Heart left ventricle (tissue), 16 donors: ENCODE data around the gene ADGRB3. TPM values are rescaled to one million over a fixed set of nuclear protein-coding genes. Genes with fewer than 3 reads are reported as not detected.

Source experiments
- ATAC-seq, 4 donors: fragments of 200-7000 bp; cut with Tn5 transposase; one replicate each; pipeline ENCODE4 v1.9.1; 2020 to 2022; ENCODE audit warnings: moderate library complexity in 4 of 4, mild to moderate bottlenecking in 3 of 4, moderate number of reproducible peaks in 1 of 4
- DNase-seq, 5 donors: peaks; one replicate each; pipeline ENCODE4 v3.0.0-alpha.2; 2020
- H3K27ac ChIP-seq, 12 donors: fragments of 200-600 bp; sonication (generic) in 4 of 12; one replicate each; pipeline versions ENCODE4 v1.5.0 to v1.8.0; 2016 to 2022; ENCODE audit warnings: mild to moderate bottlenecking in 2 of 12
- H3K27me3 ChIP-seq, 9 donors: fragments of 200-600 bp; sonication (generic) in 2 of 9; one replicate each; pipeline versions ENCODE4 v1.5.1 to v1.8.0; 2016 to 2022; ENCODE audit warnings: mild to moderate bottlenecking in 3 of 9
- H3K36me3 ChIP-seq, 9 donors: fragments of 200-600 bp; sonication (generic) in 2 of 9; one replicate each; pipeline versions ENCODE4 v1.5.0 to v1.8.0; 2018 to 2022; ENCODE audit warnings: mild to moderate bottlenecking in 2 of 9
- H3K4me1 ChIP-seq, 12 donors: fragments of 200-600 bp; sonication (generic) in 4 of 12; one replicate each; pipeline versions ENCODE4 v1.5.0 to v1.8.0; 2016 to 2022; ENCODE audit warnings: mild to moderate bottlenecking in 3 of 12
- H3K4me3 ChIP-seq, 12 donors: fragments of 200-600 bp; sonication (generic) in 4 of 12; one replicate each; pipeline versions ENCODE4 v1.5.0 to v1.8.0; 2017 to 2022; ENCODE audit warnings: mild to moderate bottlenecking in 9 of 12, moderate library complexity in 4 of 12
- H3K9me3 ChIP-seq, 12 donors: fragments of 200-600 bp; sonication (generic) in 4 of 12; one replicate each; pipeline versions ENCODE4 v1.5.0 to v1.8.0; 2016 to 2022; ENCODE audit warnings: mild to moderate bottlenecking in 1 of 12
- CTCF ChIP-seq, 12 donors: fragments of 200-600 bp; sonication (generic) in 4 of 12; IDR thresholded peaks; one replicate each; pipeline versions ENCODE4 v1.5.0 to v1.8.0; 2018 to 2022; ENCODE audit warnings: antibody characterized with exemption in 12 of 12, mild to moderate bottlenecking in 5 of 12
- POLR2A ChIP-seq, 2 donors: fragments of 450-650 bp; IDR thresholded peaks; one replicate each; pipeline ENCODE4 v1.6.1; 2017; ENCODE audit warnings: antibody characterized with exemption in 2 of 2, mild to moderate bottlenecking in 2 of 2, moderate library complexity in 2 of 2
- WGBS, 4 donors: extraction: QIAGEN DNeasy Blood & Tissue Kit in 2 of 4; methylation state at CpG; one replicate each; pipeline versions ENCODE4 v1.1.5 to v1.1.7; 2013 to 2018; 5-methylcytosine and 5-hydroxymethylcytosine counted together
- intact Hi-C, 10 donors: fragments of 100-400 bp; cut with DNase I; formaldehyde crosslinking; loops; one replicate each; pipeline versions ENCODE4 v1.11.1 to v1.14.2; 2022
- polyA plus RNA-seq, 2 donors: library from polyadenylated mRNA; stranded (reverse); fragments of 200-250 nt; gene quantifications; one replicate each; pipeline ENCODE4 v1.2.3, GENCODE V29; 2013
- total RNA-seq, 9 donors: library from RNA; depleted of rRNA in 2 of 9; stranded (reverse); fragments of >200 nt in 2 of 9; fragmentation: NEBNext Ultra II Directional in 3 of 9; extraction: Animal tissue kit (Norgen Biotek cat#: 25700) in 3 of 9; gene quantifications; one replicate each; pipeline versions ENCODE4 v1.1.0 to v1.2.4, GENCODE V29; 2016 to 2023
- donor health status: ischemic (EF 13 %, LVEDD 7.1; RV severe dilation, severe dysfunction).
- donor health status: healthy with polysubstance abuse.
- donor health status: DM: no; HTN: yes; CAD: no.
- donor health status: DM: no; HTN: no; CAD: no.
- donor health status: ischemic (EF 25% LVEDD 6.9; RV normal size, moderate dysfunction).
- donor health status: ischemic (EF 25% LVEDD 5.7; RV mildly dilated, moderate dysfunction).
- donor health status: healthy.
- donor health status: DM: yes; HTN: yes; CAD: no.
- donor health status: ischemic (EF 35%, LVEDD 5.7; RV mildly dilated, moderate dysfunction).
- donor health status: nonischemic (EF 11% LVEDD 7.7; RV severe dilation, severe dysfunction).
- donor health status: DM: yes; HTN: yes; CAD: no.
- donor health status: PGD.
- donor health status: ischemic (EF 29% LVEDD 5.4; RV normal size, mild dysfunction).
- donor health status: nonischemic (EF 23%, LVEDD 6.1; RV moderate dilation, normal function).

ADGRB3 gene
- total and polyA plus RNA-seq, 11 donors = 0.51 to 2.5 (median 1.1) TPM

GRCh38 chr6:69293471-69293870 is 658.4 kb downstream of the ADGRB3 start:
- Histone ChIP-seq H3K27ac (no peak overlapping the region), H3K9me3 (peaks cover 0 to 4% (median 0%) of the 10 kb centered on the region in 12 donors), H3K4me3 (no peak overlapping the region), H3K36me3 (no peaks in the 10 kb centered on the region), H3K27me3 (no peaks in the 10 kb centered on the region), H3K4me1 (peaks cover 0 to 9% (median 0%) of the 10 kb centered on the region in 12 donors)
- WGBS, 4 donors = 47 to 61% (median 54%) methylated on average over 4 of the region's 4 CpGs
- no peak for ATAC-seq
- DNase-seq = no peak
- no peak for TF ChIP-seq POLR2A (IDR thresholded peaks at IDR 0.05)
- no peak for TF ChIP-seq CTCF (IDR thresholded peaks at IDR 0.05)
- intact Hi-C loops = loop anchor here in 1 of 10 donors (5.0 kb wide), 1 partner anchor 79 kb away; no protein-coding TSS in a partner anchor

GRCh38 chr6:69294407-69294806 is 659.3 kb downstream of the ADGRB3 start:
- TF ChIP-seq POLR2A (IDR thresholded peaks at IDR 0.05) = no peak
- TF ChIP-seq CTCF (IDR thresholded peaks at IDR 0.05) = no peak
- H3K36me3 ChIP-seq = no peaks in the 10 kb centered on the region
- WGBS, 4 donors = 45 to 57% (median 46%) methylated on average over 5 of the region's 5 CpGs
- DNase-seq = no peak
- H3K27me3 ChIP-seq = no peaks in the 10 kb centered on the region
- intact Hi-C loops = loop anchor here in 1 of 10 donors (5.0 kb wide), 1 partner anchor 78 kb away; no protein-coding TSS in a partner anchor
- peak overlapping the region in 6 of 12 donors; percentile 5 to 32 (median 17) for H3K4me3 ChIP-seq
- peak in 1 of 4 donors; percentile 58 for ATAC-seq
- no peak overlapping the region for H3K27ac ChIP-seq
- peaks cover 0 to 9% (median 0%) of the 10 kb centered on the region in 12 donors for H3K4me1 ChIP-seq
- no peaks in the 10 kb centered on the region for H3K9me3 ChIP-seq

- H3K27ac ChIP-seq = no peak overlapping the region
- ATAC-seq = peak in 1 of 4 donors; percentile 52
- no peak for TF ChIP-seq CTCF (IDR thresholded peaks at IDR 0.05)
- TF ChIP-seq POLR2A (IDR thresholded peaks at IDR 0.05) = no peak
- no peaks in the 10 kb centered on the region for H3K36me3 ChIP-seq
- peaks cover 0 to 8% (median 0%) of the 10 kb centered on the region in 12 donors for H3K4me1 ChIP-seq
- intact Hi-C loops = loop anchor here in 1 of 10 donors (5.0 kb wide), 1 partner anchor 77 kb away; no protein-coding TSS in a partner anchor
- no peaks in the 10 kb centered on the region for H3K27me3 ChIP-seq
- H3K4me3 ChIP-seq = peak overlapping the region in 5 of 12 donors; percentile 5 to 32 (median 13)
- DNase-seq = no peak
- no peaks in the 10 kb centered on the region for H3K9me3 ChIP-seq
- 48 to 71% (median 62%) methylated on average over 4 of the region's 4 CpGs for WGBS, 4 donors
These were observed 659.8 kb downstream of the ADGRB3 start for GRCh38 chr6:69294862-69295261.

- no peaks in the 10 kb centered on the region for H3K27me3 ChIP-seq
- DNase-seq (no peak), ATAC-seq (no peak)
- WGBS, 4 donors = 66 to 83% (median 77%) methylated on average over 2 of the region's 2 CpGs
- no peak overlapping the region for H3K4me3 ChIP-seq
- no peak overlapping the region for H3K27ac ChIP-seq
- peaks cover 0 to 4% (median 0%) of the 10 kb centered on the region in 12 donors for H3K4me1 ChIP-seq
- H3K9me3 ChIP-seq = peaks cover 0 to 3% (median 0%) of the 10 kb centered on the region in 12 donors
- intact Hi-C loops = no loop called here
- no peaks in the 10 kb centered on the region for H3K36me3 ChIP-seq
- TF ChIP-seq CTCF (IDR thresholded peaks at IDR 0.05) (no peak), POLR2A (IDR thresholded peaks at IDR 0.05) (no peak)
These were observed 668.3 kb downstream of the ADGRB3 start for GRCh38 chr6:69303382-69303781.
